ENCODE data around the gene CORO2B.

CORO2B gene

GRCh38 chr15:68658641-68659358, 80.0 kb downstream of the CORO2B start:
- Histone ChIP-seq H3K4me3 (ENCODE audit: low read length) (no peak overlapping the region), H3K27me3 (ENCODE audit: control insufficient read depth, insufficient read depth, low read length) (no peaks in the 10 kb centered on the region), H3K27ac (ENCODE audit: low read depth, low read length) (no peak overlapping the region), H3K9ac (ENCODE audit: low read length) (no peak overlapping the region), H3K4me1 (ENCODE audit: control insufficient read depth, insufficient read depth, low read length) (no peaks in the 10 kb centered on the region), H3K36me3 (ENCODE audit: control insufficient read depth, insufficient read depth, low read length) (no peaks in the 10 kb centered on the region)

- H3K27ac ChIP-seq (ENCODE audit: low read depth, low read length): no peak overlapping the region
- H3K9ac ChIP-seq (ENCODE audit: low read length): no peak overlapping the region
- H3K36me3 ChIP-seq (ENCODE audit: control insufficient read depth, insufficient read depth, low read length): no peaks in the 10 kb centered on the region
- no peaks in the 10 kb centered on the region for H3K4me1 ChIP-seq (ENCODE audit: control insufficient read depth, insufficient read depth, low read length)
- peaks cover 3% of the 10 kb centered on the region for H3K27me3 ChIP-seq (ENCODE audit: control insufficient read depth, insufficient read depth, low read length)
- no peak overlapping the region for H3K4me3 ChIP-seq (ENCODE audit: low read length)
These were observed 84.7 kb downstream of the CORO2B start for GRCh38 chr15:68663526-68663925.

- no peak overlapping the region for H3K4me3 ChIP-seq (ENCODE audit: low read length)
- H3K9ac ChIP-seq (ENCODE audit: low read length): no peak overlapping the region
- H3K27me3 ChIP-seq (ENCODE audit: control insufficient read depth, insufficient read depth, low read length): peaks cover 3% of the 10 kb centered on the region
- H3K36me3 ChIP-seq (ENCODE audit: control insufficient read depth, insufficient read depth, low read length): no peaks in the 10 kb centered on the region
- no peak overlapping the region for H3K27ac ChIP-seq (ENCODE audit: low read depth, low read length)
- H3K4me1 ChIP-seq (ENCODE audit: control insufficient read depth, insufficient read depth, low read length): no peaks in the 10 kb centered on the region
These were observed 87.5 kb downstream of the CORO2B start for GRCh38 chr15:68666120-68666811.

- Histone ChIP-seq H3K4me1 (ENCODE audit: control insufficient read depth, insufficient read depth, low read length) (no peaks in the 10 kb centered on the region), H3K27ac (ENCODE audit: low read depth, low read length) (no peak overlapping the region), H3K27me3 (ENCODE audit: control insufficient read depth, insufficient read depth, low read length) (peaks cover 3% of the 10 kb centered on the region), H3K36me3 (ENCODE audit: control insufficient read depth, insufficient read depth, low read length) (no peaks in the 10 kb centered on the region), H3K4me3 (ENCODE audit: low read length) (no peak overlapping the region), H3K9ac (ENCODE audit: low read length) (no peak overlapping the region)
These were observed 88.1 kb downstream of the CORO2B start for GRCh38 chr15:68666812-68667450.

GRCh38 chr15:68667800-68668625, 89.2 kb downstream of the CORO2B start:
- H3K27ac ChIP-seq (ENCODE audit: low read depth, low read length): no peak overlapping the region
- no peak overlapping the region for H3K9ac ChIP-seq (ENCODE audit: low read length)
- no peaks in the 10 kb centered on the region for H3K4me1 ChIP-seq (ENCODE audit: control insufficient read depth, insufficient read depth, low read length)

GRCh38 chr15:68668926-68669600, 90.3 kb downstream of the CORO2B start:
- Histone ChIP-seq H3K36me3 (ENCODE audit: control insufficient read depth, insufficient read depth, low read length) (no peaks in the 10 kb centered on the region), H3K9ac (ENCODE audit: low read length) (no peak overlapping the region), H3K4me3 (ENCODE audit: low read length) (no peak overlapping the region), H3K27ac (ENCODE audit: low read depth, low read length) (no peak overlapping the region), H3K4me1 (ENCODE audit: control insufficient read depth, insufficient read depth, low read length) (no peaks in the 10 kb centered on the region), H3K27me3 (ENCODE audit: control insufficient read depth, insufficient read depth, low read length) (peaks cover 3% of the 10 kb centered on the region)

More at GRCh38 chr15:68667800-68668625, 89.2 kb downstream of the CORO2B start:
- Histone ChIP-seq H3K27me3 (ENCODE audit: control insufficient read depth, insufficient read depth, low read length) (peaks cover 3% of the 10 kb centered on the region), H3K4me3 (ENCODE audit: low read length) (no peak overlapping the region), H3K36me3 (ENCODE audit: control insufficient read depth, insufficient read depth, low read length) (no peaks in the 10 kb centered on the region)

- no peak overlapping the region for H3K9ac ChIP-seq (ENCODE audit: low read length)
- H3K27me3 ChIP-seq (ENCODE audit: control insufficient read depth, insufficient read depth, low read length): no peaks in the 10 kb centered on the region
- no peak overlapping the region for H3K27ac ChIP-seq (ENCODE audit: low read depth, low read length)
- H3K4me1 ChIP-seq (ENCODE audit: control insufficient read depth, insufficient read depth, low read length): no peaks in the 10 kb centered on the region
- no peaks in the 10 kb centered on the region for H3K36me3 ChIP-seq (ENCODE audit: control insufficient read depth, insufficient read depth, low read length)
- no peak overlapping the region for H3K4me3 ChIP-seq (ENCODE audit: low read length)
These were observed 93.5 kb downstream of the CORO2B start for GRCh38 chr15:68672251-68672650.

GRCh38 chr15:68672781-68673205, 94.0 kb downstream of the CORO2B start:
- H3K4me3 ChIP-seq (ENCODE audit: low read length): no peak overlapping the region
- H3K27me3 ChIP-seq (ENCODE audit: control insufficient read depth, insufficient read depth, low read length): no peaks in the 10 kb centered on the region
- H3K4me1 ChIP-seq (ENCODE audit: control insufficient read depth, insufficient read depth, low read length): no peaks in the 10 kb centered on the region
- H3K9ac ChIP-seq (ENCODE audit: low read length): no peak overlapping the region
- no peak overlapping the region for H3K27ac ChIP-seq (ENCODE audit: low read depth, low read length)
- H3K36me3 ChIP-seq (ENCODE audit: control insufficient read depth, insufficient read depth, low read length): no peaks in the 10 kb centered on the region

GRCh38 chr15:68674975-68675374, 96.2 kb downstream of the CORO2B start:
- Histone ChIP-seq H3K4me3 (ENCODE audit: low read length) (no peak overlapping the region), H3K27ac (ENCODE audit: low read depth, low read length) (no peak overlapping the region), H3K9ac (ENCODE audit: low read length) (no peak overlapping the region), H3K36me3 (ENCODE audit: control insufficient read depth, insufficient read depth, low read length) (no peaks in the 10 kb centered on the region), H3K4me1 (ENCODE audit: control insufficient read depth, insufficient read depth, low read length) (no peaks in the 10 kb centered on the region), H3K27me3 (ENCODE audit: control insufficient read depth, insufficient read depth, low read length) (no peaks in the 10 kb centered on the region)

GRCh38 chr15:68676011-68676605, 97.3 kb downstream of the CORO2B start:
- Histone ChIP-seq H3K4me3 (ENCODE audit: low read length) (no peak overlapping the region), H3K27me3 (ENCODE audit: control insufficient read depth, insufficient read depth, low read length) (no peaks in the 10 kb centered on the region), H3K27ac (ENCODE audit: low read depth, low read length) (no peak overlapping the region), H3K4me1 (ENCODE audit: control insufficient read depth, insufficient read depth, low read length) (no peaks in the 10 kb centered on the region), H3K9ac (ENCODE audit: low read length) (no peak overlapping the region), H3K36me3 (ENCODE audit: control insufficient read depth, insufficient read depth, low read length) (no peaks in the 10 kb centered on the region)

GRCh38 chr15:68676926-68677325, 98.1 kb downstream of the CORO2B start:
- Histone ChIP-seq H3K36me3 (ENCODE audit: control insufficient read depth, insufficient read depth, low read length) (no peaks in the 10 kb centered on the region), H3K27ac (ENCODE audit: low read depth, low read length) (no peak overlapping the region), H3K9ac (ENCODE audit: low read length) (no peak overlapping the region), H3K27me3 (ENCODE audit: control insufficient read depth, insufficient read depth, low read length) (no peaks in the 10 kb centered on the region), H3K4me3 (ENCODE audit: low read length) (no peak overlapping the region), H3K4me1 (ENCODE audit: control insufficient read depth, insufficient read depth, low read length) (no peaks in the 10 kb centered on the region)
